GM18508 (cell line): ENCODE results near the gene MANSC1.
"Not testable (repeated sequence)": the region's sequence is repeated elsewhere in the genome, so short reads cannot be mapped to it uniquely, and the experiment has no call there.

Experiments
- ATAC-seq: cut with Tn5 transposase; IDR thresholded peaks from one replicate; pipeline ENCODE4 v1.9.1; 2021; ENCODE audit warnings: moderate number of reproducible peaks; ENCODE audit not compliant: insufficient read depth, unreplicated experiment

MANSC1 gene

DNA sequence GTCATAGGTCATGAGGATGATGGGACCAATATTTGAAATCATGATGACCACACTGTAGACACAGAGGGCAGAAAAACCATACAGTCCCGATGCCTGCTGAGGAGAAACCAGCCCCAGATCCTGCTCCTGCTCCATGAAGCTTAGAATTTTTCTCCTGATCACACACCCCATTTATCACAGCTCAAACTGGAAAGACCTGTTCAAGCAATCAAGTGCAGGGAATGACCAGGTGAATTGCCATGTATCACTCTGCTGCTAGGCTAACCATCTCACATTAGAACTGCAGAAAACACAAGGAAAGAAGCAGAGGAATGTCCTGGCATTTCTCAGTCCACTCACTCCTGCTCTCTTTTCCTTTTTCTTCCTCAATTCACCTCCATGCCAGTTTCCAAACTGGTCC lies 18.1 kb downstream of the MANSC1 start:
- no peak for ATAC-seq

DNA sequence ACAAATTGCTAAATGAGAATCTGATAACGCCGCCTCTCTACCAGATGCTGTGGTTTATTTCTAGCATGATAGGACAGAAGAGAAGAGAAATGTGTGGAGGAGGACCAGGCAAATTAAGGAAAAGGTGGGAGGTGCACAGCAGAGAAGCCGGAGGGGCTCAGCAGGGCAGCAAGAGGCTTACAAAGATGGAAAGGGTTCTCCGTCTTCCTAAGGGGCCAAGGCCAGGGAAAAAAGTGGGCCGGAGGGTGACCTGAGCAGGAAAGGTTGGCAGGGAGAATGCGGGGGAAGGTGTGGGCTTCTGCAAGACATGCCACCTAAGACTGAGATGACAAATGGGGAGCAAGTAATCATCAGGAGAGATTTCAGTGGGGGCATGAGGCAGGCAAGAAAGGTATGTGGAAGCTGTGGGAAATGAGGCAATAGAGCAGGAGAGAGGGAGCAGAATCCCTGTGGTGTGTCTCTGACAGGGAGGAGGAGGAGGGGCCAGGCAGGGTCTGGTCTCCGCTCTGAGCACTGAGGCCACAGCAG lies 18.7 kb downstream of the MANSC1 start:
- no peak for ATAC-seq

DNA sequence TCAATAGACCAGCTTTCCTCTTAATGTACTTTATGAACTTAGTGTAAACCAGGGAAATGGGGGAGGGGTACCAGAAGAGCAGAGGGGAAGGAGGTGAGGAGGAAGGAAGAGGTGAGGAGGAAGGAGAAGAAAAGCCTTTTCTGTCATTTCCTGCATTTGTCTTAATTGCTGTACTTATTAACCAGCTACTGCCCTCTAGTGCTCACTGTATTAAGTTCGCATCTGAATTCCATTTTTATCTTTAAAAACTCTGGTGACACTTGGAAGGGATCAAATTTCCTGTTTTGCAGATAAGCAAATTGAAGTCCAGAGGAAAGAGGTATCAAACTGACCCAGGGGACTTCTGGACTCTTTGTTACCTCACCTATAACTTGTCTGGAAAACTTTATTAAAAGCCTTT lies 22.2 kb downstream of the MANSC1 start:
- no peak for ATAC-seq

DNA sequence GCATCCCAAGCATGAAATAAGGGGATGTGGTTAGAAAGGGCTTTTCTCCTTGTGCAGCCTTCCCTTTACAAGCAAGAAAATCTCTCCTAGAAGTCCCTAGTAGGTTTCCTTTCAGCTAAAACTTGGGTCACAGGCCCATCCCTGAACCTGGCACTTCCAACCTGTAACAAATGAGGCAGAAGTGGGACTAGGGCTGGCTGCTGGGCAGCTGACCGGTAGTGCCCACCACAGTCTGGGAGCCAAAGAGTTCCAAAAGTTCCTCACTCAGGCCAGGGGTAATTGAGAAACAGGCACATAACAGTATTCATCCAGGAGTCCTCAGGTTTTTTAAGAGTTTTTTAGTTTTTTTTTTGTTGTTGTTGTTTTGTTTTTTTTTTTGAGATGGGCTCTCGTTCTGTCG lies 23.8 kb downstream of the MANSC1 start:
- no peak for ATAC-seq

DNA sequence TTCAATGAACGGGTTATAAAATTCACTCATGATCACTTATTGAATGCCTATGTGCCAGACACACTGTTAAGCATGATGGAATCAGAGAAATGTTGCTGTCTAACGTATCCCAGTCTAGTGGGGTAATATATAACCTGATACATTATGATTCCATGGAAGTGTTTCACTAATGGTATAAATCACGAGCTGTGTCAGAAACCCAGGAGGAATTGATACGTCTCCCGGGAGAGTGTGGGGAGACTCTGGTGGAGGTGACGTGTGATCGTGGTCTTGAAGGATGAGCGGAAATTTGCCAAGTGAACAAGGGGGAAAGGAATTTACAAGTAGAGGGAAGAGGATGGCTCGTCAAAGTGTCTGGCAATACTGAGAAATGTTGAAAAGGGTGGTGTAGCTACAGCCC lies 26.5 kb downstream of the MANSC1 start:
- ATAC-seq = no peak

DNA sequence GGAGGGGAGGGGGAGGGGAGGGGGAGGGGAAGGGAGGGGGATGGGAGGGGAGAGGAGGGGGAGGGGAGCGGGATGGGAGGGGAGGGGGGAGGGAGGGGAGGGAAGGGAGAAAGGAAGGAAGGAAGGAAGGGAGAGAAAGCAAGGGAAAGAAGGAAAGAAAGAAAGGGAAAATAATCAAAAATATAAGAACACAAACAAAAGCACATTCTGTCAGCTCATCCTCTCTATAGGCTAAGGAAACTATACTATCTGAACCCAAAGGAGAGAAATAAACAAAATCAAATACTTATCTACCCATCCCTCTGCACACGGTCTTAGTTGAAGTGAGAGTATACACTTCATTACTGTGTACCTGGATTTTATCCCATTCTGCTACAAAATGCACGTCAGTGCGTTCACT lies 26.9 kb downstream of the MANSC1 start:
- ATAC-seq = no peak

DNA sequence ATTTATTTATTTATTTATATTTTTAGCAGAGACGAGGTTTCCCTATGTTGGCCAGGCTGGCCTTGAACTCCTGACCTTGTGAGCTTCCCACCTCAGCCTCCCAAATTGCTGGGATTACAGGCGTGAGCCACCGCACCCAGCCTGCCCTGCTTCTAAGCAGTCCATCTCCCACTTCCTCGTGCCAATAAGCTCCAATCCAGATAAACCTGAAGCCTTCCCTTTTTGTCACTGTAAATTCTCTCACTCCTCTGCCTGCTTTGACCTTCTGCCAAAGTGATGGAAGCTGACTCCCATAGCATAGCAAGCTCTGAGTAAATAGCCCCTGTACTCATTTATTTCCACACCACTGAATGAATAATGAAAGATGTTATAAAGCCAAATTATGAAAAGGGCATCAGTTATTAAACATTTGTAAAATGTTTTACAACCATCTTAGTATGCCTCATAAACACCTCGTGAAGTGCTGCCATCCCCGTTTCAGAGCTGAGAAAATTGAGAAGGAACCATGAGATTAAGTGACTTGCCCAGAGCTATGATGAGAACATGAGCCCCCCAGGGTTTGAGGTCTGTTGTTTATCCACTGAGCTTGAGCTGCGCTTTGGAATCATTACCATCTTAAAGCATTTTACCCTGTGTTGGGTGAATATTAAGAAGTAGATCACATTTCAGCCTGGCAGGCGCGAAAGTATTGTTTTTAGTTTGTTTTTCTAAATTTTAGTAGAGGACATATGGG lies 30.4 kb downstream of the MANSC1 start:
- ATAC-seq = no peak

DNA sequence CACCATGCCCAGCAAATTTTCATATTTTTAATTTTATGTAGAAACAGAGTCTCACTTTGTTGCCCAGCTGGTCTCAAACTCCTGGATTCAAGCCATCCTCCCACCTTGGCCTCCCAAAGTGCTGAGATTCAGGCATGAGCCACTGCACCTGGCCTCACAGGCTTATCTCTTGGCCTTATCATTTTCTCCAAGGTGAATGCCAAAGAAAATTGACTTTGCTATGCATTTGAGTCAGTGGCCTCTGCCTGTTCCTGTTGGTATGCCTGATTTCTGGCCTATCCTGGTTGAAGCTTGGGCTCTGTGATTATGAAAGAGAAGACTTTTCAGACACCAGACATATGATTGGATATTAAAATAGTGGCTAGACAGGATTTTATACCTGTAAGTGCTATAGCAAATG lies 34.2 kb downstream of the MANSC1 start:
- no peak for ATAC-seq

DNA sequence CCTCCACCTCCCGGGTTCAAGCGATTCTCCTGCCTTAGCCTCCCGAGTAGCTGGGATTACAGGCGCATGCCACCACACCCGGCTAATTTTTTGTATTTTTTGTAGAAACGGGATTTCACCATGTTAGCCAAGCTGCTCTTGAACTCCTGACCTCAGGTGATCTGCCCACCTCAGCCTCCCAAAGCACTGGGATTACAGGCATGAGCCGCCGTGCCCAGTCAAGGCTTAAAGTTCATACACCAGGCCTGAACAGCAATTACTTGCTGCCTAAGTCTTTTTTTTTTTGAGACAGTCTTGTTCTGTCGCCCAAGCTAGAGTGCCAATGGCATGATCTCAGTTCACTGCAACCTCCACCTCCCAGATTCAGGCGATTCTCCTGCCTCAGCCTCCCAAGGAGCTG lies 39.3 kb downstream of the MANSC1 start:
- not testable (repeated sequence) for ATAC-seq

DNA sequence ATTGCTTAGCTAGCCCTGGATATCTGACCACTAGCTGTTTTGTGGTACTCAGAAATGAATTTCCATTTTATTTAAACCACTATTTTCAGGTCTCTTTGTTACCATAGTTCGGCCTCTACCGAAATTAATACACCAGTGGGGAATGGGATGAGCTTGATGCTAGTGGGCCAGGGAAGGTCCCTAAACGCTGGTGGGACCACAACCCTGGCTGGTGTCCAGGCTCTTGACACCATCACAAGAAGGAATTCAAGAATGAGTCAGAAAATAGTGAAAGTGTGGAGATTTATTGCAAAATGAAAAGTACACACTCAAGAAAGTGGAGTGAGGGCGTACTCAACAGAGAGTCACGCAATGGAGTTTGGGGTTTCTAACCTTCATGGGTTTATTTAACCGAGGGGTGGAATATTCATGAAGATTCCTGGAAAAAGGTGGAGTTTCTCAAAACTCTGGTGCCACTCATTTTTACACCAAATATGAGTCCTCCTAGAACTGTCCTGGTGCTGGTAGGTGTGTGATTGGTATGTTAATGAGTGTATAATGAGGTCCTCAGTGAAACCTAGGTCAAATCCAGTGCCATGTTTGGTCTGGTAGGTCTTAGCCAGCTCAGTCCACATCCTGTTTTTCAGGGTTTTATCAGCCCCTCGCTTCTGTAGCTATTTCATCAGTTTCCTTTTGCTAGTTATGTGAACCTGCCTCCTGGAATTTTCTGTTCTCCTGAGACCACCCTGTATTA lies 44.3 kb downstream of the MANSC1 start:
- ATAC-seq = no peak

DNA sequence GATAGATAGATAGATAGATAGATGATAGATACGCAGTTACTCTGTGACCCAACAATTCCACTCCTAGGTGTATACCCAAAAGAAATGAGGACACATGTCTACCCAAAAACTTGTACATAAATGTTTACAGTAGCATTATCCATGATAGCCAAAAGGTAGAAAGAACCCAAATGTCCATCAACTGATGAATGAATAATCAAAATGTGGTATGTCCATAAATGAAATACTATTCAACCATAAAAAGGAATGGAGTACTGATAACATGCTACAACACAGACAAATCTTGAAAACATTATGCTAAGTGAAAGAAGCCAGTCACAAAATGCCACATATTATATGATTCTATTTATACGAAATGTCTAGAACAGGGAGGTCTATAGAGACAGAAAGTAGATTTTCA lies 47.1 kb downstream of the MANSC1 start:
- ATAC-seq = no peak

DNA sequence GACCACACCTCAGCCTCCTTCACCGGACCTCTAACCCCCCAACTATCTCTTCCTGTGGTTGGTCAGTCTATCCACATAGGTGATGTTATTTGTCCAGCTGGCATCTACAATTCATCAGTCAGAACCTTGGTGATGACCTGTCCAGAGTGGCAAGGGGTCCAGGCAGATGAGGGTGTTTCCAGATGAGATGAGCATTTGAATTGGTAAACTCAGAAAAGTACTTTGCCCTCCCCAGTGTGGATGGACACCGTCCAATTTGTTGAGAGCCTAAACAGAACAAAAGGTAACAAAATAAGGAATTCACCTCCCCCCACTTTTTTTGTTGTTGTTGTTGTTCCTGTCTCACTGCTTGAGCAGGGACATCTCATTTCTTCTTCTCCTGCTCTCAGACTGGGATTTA lies 48.9 kb downstream of the MANSC1 start:
- ATAC-seq = no peak

DNA sequence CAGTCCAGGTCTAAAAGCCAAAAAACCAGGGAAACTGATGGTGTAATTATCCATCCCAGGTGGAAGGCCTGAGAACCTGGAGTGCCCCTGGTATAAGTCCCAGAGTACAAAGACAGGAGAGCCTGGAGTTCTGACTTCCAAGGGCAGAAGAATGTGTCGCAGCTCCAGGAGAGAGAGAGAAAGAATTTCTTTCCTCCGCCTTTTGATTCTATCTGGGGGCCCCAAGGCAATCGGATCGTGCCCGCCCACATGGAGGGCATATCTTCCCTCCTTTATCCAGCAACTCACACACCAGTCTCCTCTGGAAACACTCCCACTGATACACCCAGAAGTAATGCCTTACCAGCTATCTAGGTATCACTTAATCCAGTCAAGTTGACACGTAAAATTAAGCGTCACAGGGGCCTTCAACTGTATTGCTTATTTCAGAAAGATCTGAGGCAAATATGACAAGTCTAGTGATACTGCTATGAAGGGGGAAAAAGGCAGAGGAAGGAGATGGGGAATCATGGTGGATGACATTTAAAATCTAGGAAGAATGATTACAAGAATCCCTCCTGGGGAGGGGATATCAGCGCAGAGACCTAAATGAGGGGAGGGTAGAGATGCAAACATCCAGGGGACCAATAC lies 52.7 kb downstream of the MANSC1 start:
- no peak for ATAC-seq

DNA sequence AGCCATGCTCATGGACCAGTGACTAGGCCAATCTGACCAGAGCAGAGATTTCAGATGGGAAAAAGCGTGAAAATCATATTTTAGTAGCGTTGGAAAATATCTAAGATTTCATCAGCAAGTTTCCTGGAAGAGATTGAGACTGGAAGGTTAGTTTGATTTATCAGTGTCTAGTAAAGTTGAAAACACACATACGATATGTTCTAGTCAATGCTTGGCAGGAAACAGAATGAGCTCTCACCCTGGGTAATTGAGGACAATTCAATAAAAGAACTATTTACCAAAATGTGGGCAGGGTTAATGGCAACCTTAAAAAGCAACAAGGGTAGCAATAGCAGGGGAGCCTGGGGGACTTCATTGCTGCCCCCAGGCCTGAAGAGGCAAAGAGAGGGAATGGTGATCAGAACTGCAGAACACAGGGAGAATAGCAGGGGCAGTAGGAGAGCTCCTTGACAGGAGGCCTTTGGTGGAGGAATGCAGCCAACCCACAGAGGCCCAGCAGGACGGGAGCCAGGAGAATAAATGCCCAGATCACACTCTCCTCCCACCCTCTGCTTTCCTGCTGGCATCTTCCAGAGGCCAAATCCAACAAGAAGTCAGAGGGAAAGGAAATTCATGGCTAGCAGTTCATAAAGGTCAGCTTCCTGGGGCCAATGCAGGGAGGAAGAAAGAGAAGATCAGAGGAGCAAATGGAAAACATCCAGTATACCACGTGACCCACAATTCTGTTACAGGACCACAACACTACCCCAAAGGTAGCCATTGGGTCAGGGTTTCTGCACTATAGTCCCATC lies 55.6 kb downstream of the MANSC1 start:
- no peak for ATAC-seq

DNA sequence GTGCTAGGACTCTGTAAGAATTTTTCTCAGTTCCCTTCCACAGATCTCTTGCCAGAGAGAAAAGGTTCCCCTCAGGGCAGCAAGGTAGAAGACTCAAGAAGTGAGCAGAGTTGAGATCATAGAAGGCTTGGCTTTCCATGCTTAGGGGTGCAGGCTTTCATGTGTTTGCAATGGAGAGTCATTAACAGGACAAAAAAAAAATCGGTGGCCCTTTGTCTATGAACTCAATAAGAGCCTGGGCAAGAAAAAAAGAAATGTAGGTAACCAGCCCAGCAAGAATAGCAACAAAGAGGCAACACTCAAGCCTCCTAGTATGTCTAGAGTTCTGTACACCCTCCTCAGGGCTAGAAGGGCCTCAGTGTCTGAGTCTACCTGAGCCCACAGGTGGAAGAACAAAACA lies 59.8 kb downstream of the MANSC1 start:
- no peak for ATAC-seq

DNA sequence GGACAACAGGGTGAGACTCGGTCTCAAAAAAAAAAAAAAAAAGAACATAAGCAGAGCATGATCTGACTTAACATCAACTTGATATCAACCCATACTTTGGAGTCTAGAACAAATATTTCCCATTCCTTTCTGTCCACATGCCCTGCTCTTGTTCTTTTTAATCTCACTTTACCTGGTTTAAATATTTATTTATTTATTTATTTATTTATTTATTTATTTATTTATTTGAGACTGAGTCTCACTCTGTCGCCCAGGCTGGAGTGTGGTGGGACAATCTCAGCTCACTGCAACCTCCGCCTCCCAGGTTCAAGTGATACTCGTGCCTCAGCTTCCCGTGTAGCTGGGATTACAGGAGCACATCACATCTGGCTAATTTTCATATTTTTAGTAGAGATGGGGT lies 63.6 kb downstream of the MANSC1 start:
- no peak for ATAC-seq

DNA sequence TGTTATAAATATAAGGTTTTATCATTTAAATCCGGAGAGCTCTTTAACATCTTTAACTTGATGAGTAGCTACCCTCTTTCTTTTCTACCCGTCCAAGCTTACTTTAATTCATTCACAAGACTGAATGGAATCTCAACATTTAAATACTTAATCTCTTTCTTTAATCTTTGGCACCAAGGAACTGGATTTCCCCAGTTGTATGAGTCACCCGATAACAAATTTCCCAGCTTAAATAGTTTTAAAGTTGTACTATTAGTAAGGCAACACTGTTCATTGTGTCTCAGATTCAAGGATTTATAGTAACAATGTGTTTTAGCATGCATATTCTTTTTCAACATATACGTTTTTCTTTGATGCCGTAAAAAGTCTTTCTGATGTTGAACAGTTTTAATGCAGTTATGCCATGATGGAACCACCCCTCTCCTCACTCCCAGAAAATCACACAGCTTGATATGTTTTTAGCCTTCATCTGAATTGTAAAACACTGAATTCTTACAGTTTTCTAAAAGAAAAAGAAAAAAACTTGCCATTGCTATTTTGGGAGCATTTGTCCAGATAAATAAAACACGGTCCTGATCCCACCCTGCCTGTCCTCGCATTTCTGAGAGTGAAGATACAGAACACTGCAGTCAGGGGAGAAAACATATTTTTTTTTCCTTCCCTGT lies 67.1 kb downstream of the MANSC1 start:
- no peak for ATAC-seq

DNA sequence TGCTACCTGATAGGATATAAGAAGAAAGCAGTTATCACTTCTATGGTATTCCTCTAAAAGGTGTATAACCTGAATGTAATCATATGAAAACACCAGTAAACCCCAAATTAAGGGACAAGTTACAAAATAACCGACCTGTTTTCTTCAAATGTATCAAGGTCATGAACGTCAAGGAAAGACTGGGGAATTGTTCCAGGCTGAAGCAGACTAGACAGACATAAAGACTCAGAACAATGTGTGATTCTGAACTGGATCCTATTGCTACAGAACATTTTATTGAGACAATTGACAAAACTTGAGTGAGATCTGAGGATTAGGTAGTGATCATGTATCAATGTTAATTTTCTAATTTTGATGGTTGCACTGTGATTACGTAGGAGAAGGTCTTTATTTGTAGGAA lies 67.8 kb downstream of the MANSC1 start:
- no peak for ATAC-seq

DNA sequence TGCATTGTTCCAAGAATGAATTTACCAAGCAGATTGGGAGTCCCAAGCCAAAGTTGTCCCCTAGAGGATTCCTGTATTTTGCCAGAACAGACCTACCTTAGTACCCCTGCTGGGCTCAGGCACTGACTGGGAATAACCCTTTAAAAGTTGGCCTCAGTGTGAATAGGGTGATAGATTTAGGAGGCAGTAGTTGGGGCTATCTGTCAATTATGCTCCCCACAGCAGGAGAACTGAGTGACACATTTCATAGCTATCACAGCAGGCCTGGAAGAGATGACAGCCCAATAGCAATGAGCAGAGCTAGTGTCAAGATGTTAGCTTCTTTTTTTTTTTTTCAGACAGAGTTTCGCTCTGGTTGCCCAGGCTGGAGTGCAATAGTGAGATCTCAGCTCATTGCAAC lies 68.9 kb downstream of the MANSC1 start:
- no peak for ATAC-seq

DNA sequence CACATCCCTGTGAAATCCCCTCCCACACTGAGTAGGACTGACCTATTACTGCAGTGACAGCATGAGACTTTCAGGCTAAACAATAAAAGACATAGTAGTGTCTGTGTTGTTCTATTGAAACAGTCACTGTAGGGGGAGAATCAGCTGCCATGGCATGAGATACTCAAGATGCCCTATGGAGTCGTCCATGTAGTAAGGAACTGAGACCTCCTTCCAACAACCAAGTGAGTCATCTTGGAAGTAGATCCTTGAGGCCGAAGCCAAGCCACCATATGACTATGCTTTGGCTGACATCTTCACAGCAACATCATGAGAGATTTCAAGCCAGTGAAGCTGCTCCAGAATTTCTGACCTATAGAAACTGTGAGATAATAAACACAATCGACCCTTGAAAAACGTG lies 71.1 kb downstream of the MANSC1 start:
- ATAC-seq = no peak
